HEK293T (cell line): ENCODE results near the gene CPA1.

ENCODE experiments used
- CTBP1 ChIP-seq: fragments of 450-650 bp; IDR thresholded peaks from 2 replicates; pipeline ENCODE4 v1.6.1; 2016; ENCODE audit warnings: borderline replicate concordance
- ELF4 ChIP-seq: fragments of 450-650 bp; IDR thresholded peaks from 2 replicates; pipeline ENCODE4 v1.6.1; 2017; ENCODE audit warnings: antibody characterized with exemption
- FOXK2 ChIP-seq: fragments of 450-650 bp; IDR thresholded peaks from 2 replicates; pipeline ENCODE4 v1.6.1; 2016; ENCODE audit warnings: mild to moderate bottlenecking
- FOXM1 ChIP-seq: fragments of 450-650 bp; IDR thresholded peaks from 2 replicates; pipeline ENCODE4 v1.6.1; 2017; ENCODE audit warnings: mild to moderate bottlenecking, borderline replicate concordance
- LEF1 ChIP-seq: fragments of 450-650 bp; IDR thresholded peaks from 2 replicates; pipeline ENCODE4 v1.6.1; 2017; ENCODE audit warnings: mild to moderate bottlenecking, borderline replicate concordance
- SP1 ChIP-seq: fragments of 450-650 bp; IDR thresholded peaks from 2 replicates; pipeline ENCODE4 v1.6.1; 2017
- ZNF384 ChIP-seq: fragments of 450-650 bp; IDR thresholded peaks from 2 replicates; pipeline ENCODE4 v1.6.1; 2016

- no peak for TF ChIP-seq FOXM1
- no peak for TF ChIP-seq FOXK2
- TF ChIP-seq ELF4: no peak
- no peak for TF ChIP-seq LEF1
- no peak for TF ChIP-seq CTBP1
- TF ChIP-seq ZNF384: no peak
- TF ChIP-seq SP1: no peak
Measured at GRCh38 chr7:130364451-130364850, 15.8 kb upstream of the CPA1 start.
